HG02759 (cell line): ENCODE data around the gene ANO2.
"Not testable (repeated sequence)": the region's sequence is repeated elsewhere in the genome, so short reads cannot be mapped to it uniquely, and the experiment has no call there.

ENCODE experiments used
- ATAC-seq: cut with Tn5 transposase; IDR thresholded peaks from one replicate; pipeline ENCODE4 v1.9.1; 2021; ENCODE audit warnings: mild to moderate bottlenecking, moderate library complexity; ENCODE audit not compliant: unreplicated experiment

ANO2 gene

DNA sequence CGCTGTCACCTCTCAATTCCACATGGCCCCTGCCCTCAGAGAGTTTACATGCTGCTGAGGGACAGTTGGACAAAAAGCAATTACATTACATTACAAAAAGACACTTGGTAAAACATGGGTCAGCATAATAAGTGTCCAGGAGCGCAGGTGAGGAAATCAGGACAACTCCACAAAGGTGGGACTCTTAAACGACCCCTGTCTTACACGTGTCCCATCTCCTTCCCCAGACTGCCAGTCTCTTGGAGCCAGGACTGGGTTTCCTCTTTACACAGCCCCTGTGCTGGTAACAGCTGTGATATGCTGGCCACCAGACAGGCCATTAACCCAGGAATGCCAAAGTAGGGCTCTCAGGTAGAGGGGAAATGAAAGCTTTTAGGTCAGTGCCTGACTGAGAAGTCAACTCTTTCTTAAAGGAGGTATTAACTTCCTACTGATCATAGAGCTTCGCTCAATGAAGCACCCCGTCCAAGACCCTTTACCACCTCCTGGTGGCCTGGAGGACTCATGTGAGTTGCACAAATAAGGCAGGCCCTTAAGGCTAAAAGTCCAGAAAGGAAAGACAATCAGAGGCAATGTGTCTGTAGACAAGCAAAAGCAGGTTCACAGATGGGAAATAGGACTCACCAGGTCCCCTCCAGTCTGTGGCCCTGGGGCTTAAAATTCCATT, 55.5 kb downstream of the ANO2 start:
- ATAC-seq, result no peak

DNA sequence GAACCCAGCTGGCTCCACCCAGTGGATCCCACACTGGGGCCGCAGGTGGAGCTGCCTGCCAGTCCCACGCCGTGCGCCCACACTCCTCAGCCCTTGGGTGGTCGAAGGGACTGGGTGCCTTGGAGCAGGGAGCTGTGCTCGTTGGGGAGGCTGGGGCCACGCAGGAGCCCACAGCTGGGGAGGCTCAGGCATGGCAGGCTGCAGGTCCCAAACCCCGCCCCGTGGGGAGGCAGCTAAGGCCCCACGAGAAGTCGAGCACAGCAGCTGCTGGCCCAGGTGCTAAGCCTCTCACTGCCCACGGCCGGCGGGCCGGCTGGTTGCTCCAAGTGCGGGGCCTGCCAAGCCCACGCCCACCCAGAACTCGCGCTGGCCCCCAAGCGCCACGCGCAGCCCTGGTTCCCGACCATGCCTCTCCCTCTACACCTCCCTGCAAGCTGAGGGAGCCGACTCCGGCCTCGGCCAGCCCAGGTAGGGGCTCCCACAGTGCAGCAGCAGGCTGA, 56.2 kb downstream of the ANO2 start:
- ATAC-seq, result no peak

DNA sequence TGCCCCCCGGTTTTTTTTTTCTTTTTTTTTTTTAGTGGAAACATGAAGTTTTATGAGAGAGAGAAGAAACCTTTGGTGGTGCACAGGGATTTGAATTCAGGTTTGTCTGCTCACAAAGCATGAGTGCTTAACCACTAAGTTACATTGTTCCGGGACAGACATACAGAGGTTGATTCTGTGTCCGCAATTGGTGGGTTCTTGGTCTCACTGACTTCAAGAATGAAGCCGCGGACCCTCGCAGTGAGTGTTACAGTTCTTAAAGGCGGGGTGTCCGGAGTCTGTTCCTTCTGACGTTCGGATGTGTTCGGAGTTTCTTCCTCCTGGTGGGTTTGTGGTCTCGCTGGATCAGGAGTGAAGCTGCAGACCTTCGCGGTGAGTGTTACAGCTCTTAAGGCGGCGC, 57.2 kb downstream of the ANO2 start:
- not testable (repeated sequence) for ATAC-seq

DNA sequence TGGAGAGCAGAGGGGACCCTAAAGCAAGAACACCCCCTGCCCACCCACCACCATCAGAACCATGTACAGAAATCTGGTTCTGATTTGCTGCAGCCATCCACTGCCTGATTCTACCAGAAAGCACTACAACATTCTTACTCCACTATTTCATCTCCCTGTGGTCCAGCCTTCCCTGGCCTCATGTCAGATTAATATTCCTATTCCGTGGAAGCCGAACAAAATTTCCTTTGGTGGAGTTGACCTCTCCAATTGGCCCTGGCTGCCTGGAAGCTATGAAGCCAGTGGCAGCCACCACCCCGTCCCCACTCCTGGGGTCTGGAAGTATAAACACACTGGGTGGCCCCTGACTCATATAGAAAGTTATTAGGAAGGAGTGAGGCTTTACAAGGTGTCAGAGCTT, 60.2 kb downstream of the ANO2 start:
- ATAC-seq, result no peak

DNA sequence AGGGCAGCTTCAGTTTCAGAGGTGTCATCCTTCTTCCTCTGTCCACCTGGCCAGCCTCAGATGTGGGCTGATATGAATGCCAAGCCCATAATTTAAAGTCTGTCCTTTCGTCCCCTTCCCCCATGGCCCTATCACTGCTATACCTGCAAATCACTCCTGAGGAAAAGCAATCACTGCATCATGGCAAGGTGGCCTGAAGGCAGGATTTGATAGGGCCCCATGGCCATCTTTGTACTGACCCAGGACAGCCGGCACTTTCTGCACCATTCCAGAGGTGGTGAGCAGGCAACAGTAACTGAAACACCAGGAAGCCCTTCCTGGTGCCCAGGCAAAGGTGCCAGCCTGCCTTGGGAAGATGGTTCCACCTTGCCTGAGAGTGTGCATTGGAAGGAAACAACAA, 60.8 kb downstream of the ANO2 start:
- ATAC-seq, result no peak

DNA sequence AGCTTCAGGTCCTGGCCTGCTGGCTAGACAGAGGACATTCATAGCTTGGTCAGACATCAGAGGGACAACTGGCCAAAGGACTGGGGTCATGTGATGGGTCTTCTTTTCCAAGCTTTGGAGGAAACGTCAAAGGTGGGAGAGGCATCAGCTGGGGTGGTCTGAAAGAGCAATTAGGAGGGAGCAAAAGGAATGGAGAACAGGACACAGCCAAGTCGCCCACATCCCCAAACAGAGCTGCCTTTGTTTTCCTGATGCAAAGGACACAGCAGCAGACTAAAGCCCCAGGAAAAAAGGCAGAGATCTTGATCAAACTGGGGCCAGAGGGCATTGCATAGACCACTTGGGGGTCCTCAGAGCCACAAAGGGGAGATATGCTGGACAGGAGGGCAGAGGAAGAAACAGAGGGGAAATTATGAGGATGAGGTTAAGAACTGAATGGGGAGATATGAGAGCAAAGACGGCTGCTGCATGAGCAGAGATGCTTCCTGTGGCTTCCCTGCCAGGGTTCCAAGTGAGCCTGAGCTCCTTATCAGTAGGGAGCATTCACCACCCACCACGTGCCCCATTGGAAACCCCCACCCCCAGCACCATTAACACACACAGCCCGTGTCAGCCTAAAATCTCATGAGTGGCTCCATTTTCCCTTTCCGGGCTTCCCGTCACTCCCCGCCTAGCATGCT, 62.4 kb downstream of the ANO2 start:
- no peak for ATAC-seq

DNA sequence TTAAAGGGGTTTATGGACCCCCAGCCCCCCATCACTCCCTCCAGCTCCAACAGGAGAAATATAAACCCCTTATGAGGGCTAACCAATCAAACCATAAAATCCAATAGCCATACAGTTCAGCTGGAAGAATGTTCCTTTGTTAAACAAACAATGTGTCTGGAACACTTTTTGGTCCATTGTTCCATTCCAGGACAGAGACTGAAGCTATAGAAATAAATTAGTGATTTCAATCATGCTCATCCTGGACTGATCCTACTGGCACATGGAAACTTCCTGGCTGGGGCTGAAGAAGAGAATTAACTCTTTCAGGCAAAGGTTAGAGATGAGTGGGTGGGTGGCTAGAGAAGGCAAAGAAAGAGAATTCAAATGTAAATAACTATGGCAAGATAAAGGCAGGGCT, 63.4 kb downstream of the ANO2 start:
- ATAC-seq, result no peak

DNA sequence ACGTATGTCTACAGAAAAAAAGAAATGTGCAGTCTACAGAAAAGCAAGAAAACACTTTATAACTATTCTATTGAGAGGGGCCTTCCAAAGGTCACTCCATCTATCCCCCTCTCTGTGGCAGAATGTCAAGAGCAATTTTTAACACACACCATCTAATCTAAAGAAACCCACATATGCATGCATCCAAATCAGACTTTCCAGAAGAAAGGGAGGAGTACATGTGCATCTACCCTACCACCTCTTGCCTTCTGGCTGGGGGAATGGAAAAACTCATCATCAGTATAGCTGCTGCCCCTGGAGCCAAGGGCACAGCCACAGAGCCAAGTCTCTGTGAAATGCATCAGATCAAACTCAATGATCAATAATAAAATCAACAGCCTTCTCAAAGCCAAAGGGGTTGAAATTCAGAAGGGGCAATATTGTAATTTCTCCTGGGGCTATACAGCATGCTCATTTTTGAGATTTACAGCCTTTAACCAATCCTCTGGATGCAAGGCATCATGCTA, 63.9 kb downstream of the ANO2 start:
- ATAC-seq, result no peak

DNA sequence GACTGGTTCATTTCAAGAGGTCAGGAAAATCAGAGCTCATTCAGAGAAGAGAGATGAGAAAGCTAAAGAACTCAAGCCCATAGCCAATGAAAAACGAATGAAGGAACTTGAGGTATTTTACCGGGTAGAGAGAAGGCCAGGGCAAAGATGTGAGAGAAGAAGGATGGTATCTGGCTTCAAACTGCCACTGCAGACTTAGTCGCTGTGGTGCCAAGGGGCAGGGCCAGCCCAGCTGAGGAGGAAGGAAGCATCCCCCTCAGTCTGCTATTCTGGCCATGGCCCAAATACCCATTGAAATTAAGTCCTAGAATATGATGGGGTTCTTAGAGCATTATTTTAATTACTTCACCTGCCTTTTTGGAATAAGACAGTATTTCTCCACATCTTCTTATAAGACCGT, 69.2 kb downstream of the ANO2 start:
- ATAC-seq, result no peak

DNA sequence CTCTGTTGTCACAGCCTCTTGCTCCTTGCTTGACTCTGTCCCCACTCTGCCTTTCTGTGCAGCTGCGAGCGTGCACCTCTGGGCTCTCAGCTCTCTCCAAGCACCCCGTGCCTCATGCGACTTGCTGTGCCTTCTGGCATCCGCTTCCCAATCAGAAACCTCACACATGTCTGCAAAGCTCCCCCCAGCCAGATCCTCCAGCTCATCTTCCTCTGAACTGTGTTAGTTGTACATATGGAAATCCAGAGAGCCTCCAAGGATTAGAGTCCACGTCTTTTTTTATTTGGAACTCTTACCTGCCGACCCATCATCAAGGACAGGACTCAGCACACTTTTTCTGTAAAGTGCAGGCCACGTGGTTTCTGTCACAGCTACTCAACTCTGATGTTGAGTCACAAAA, 70.5 kb downstream of the ANO2 start:
- no peak for ATAC-seq

DNA sequence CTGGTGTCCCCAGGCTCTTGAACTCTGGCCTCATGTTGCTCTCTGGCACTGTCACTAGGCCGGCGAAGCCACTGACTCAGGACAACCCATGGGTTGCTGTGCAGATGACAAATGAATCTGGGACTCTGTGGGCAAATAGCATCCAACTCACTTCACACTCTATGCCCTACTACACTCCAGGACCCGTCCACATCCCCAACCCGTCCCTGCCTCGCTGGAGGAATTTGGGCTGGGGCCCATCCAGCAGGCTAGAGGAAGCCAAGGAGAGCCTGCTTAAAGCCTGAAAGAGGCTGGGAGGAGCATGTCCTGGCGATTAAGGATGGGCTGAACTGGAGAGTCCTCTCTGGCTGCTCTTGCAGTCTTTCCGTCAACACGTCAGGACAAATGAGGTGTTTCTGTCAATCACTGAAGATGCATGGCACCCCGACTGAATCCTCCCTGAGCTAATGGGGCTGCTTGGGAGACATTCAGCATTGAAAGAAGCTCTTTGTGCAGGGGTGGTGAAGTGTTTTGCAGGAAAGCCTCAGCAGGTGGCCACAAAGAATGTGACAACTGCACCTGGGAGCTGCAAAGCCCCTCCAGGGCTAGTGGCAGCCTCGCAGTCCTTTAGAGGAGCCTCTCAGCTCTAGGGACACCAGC, 71.7 kb downstream of the ANO2 start:
- no peak for ATAC-seq

DNA sequence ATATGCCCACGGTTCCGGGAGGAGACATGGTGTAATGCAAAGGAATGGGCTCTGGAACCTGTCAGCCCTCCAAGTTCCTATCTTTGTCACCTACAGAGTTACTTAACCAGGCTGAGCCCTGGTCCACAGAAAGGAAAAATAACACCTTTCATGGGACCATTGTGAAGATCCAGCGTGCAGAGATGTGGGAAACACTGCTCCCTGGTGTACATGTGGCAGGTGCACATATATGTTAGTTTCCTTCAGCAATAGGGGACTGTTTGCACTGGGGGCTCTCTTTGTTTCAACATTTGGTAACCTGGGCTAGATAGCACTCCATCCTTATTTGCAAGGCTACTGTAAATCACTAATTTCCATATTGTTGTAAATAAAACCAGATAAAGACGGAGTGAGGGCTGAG, 72.3 kb downstream of the ANO2 start:
- no peak for ATAC-seq

DNA sequence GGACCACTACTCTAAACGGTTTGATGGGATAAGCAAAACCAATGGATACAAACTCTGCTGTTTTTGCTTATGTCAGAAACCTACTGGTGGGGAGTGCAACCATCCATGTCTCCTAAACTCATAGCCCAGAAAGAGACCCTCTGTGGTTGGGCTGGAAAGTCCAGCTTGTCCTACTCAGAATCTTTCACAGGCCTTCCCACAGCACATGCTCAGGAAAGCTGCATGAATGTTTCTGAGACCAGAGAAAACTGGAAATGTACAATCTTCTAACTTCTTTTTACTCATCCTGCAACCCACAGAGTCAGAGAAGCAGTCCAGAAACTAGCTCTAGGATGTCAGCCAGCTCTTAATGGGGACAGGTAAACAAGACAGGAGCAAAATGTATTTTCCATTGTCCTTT, 73.3 kb downstream of the ANO2 start:
- ATAC-seq, result no peak

DNA sequence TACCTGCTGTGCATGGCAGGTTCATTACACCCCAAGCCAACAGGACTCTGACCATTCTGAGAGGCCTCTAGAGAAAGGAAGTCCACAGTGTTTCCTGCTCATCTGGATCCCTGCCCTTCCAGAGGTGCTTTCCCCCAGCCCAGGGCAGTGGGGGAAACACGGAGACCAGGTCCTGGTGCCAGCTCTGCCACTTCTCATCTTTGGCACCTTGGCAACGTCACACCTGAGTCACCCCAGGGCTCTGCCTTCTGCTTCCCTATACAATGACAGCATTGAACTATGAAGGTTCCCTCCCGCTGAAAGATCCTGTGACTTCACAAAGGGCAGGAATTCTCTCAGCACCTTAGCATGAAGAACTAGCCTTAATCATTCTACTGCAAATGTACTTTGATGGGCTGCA, 74.9 kb downstream of the ANO2 start:
- no peak for ATAC-seq

DNA sequence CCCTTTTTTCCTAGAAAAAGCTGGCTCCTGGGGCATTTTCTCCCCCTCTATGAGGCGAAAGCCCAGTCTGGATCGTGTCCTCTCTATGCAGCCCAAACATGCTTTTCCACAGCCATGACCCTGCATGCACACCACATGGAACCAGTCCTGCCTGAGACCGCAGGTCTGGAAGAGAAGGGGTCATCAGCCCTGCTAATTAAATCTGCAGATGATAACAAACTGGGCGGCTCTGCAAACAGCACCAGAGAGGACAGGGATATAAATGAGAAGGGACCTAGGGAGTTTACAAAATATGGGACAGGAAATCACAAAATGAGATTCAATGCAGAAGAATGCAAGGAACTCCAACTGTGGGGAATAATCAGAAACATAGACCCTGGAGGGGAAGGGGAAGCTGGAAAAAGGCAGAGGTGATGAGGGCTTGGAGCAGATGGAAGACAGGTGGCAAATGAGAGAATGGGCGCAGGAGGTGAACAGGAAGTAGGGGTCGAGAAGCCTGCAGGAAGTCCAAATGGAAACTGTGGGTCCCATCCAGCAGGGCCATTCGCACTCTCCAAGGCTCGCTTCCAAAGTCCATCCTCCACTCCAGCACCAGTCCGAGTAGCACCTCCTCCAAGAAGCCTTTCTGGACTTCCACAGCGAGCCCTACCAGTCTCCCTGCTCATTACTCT, 76.3 kb downstream of the ANO2 start:
- ATAC-seq, result no peak

DNA sequence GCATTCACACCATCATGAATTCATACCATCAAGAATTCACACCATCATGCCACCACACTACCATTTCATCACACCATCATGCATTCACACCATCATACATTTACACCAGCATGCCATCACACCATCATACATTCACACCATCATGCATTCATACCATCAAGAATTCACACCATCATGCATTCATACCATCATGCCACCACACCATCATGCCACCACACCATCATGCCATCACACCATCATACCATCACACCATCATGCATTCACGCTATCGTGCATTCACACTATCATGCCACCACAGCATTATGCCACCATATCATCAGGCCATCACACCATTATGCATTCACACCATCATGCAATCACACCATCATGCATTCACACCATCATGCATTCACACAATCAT, 79.7 kb downstream of the ANO2 start:
- ATAC-seq, result no peak

DNA sequence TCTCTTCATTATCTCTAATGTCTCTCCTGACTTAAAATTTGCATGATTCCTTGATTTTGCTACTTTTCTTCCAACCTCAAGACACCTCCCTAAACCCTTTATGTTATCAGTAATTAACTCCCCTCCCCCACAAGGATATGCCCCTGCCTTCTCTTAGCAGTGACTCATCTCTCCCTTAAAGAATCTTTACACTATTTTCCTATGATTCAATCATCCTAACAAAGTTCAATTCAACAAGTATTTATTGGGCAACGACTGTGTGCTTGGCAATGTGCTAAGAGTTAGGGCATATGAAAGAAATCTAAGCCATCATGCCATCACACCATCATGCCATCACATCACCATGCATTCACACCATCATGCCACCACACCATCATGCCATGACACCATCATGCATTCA, 80.1 kb downstream of the ANO2 start:
- no peak for ATAC-seq

DNA sequence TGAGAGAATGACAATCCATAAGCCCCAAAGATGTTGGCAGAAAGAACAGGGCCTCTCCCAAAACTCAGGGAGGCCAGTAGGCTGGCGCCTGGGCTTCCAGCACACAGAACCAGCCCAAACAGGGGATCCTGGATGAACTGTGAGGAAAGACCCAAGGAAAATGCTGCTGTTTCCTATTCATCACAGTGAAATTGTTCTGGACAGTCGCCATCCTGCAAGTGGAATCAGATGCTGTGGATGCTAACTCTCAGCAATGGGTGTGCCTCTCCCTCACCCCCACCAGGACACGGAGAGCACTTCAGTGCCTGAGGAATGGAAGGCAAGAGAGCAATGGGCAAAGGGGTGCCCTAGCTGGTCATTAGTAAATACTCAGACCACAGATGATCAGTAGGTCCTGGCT, 80.8 kb downstream of the ANO2 start:
- ATAC-seq, result no peak

DNA sequence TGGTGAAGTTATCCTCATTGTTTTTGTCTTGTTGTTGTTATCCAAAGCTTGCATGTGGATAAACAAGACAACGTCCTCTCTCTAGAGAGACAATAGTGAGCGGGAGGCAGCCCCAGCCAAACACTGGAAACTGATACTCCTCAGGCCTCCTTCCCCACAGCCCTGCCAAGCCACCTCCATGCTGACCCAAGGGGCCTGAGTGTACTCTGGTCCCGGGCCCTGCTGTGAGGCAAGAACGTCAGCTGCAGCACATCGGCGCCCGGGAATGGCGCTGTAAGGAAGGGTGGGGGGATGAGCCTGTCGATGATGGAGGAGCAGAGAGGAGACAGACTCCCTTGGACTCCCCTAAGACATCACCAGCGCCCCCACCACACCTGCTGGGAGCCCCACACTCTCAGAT, 83.6 kb downstream of the ANO2 start:
- no peak for ATAC-seq

DNA sequence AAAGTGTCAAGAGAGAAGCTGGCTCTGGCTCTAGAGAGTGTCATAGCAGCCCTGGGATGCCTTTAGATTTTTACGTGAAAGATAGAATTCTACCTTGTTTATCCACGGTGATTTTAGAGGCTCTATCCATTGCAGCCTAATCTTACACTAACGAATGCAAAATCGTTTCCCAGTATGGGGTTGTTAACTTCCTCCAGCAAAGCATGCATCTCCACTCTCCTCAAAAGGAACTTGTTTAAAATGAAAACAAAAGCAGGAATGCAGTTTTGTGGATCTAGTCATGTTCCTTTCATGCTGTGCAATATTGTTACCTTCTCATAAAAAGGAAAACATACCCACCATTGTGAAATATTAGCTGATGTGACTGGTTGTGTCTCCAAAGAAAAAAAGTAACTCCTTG, 88.4 kb downstream of the ANO2 start:
- ATAC-seq, result no peak

DNA sequence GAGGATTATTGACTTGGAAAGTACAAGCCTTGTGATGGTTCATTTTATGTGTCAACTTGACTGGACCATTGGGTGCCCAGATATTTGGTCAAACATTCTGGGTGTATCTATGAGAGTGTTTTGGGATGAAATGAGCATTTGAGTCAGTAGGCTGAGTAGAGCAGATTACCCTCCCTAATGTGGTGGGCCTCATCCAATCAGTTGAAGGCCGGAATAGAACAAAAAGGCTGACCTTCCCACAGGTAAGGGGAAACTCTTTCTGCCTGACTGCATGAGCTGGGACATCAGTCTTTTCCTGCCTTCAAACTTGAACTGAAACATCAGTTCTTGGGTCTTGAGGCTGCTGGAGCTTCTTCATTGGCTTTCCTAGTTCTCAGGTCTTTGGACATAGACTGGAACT, 98.1 kb downstream of the ANO2 start:
- ATAC-seq, result no peak

DNA sequence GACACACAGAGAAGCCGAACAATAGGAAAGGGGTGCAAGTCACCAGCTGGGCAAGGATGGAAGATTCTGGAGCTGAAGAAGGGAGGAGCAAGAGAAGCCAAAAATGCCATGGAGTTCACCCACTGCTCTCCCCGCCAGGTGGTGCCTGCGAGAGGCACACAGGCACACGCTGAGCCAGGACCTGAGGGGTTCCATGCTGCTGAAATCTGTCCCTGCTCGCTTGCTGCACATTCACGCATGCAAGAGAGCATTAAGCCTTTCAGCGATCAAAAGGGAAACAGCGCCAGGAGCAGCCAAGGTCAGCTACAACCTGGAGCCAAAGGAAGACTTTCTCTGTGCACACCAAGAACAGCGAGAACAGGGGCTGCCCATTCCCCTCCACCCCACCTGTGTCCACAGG, 104.1 kb downstream of the ANO2 start:
- no peak for ATAC-seq
